GM19240 (cell line): ENCODE data around the gene MOV10.
A peak's percentile ranks its signal among the peaks of the same experiment; 100 is the strongest.
"Not testable (repeated sequence)": the region's sequence is repeated elsewhere in the genome, so short reads cannot be mapped to it uniquely, and the experiment has no call there.

Source experiments
- DNase-seq: peaks from one replicate; pipeline ENCODE4 v3.0.0; 2011; ENCODE audit warnings: low spot score; ENCODE audit not compliant: insufficient read length

MOV10 gene

GRCh38 chr1:112674440-112674985 lies at the start of gene MOV10:
MOV10 (plus strand) TSS chr1:112674659; CDS start chr1:112674913, 254 bp downstream.
- peak; percentile 35 for DNase-seq

- no peak for DNase-seq
Measured at GRCh38 chr1:112625696-112626095, 48.8 kb upstream of the MOV10 start.

GRCh38 chr1:112626193-112626592 lies 48.3 kb upstream of the MOV10 start:
- DNase-seq, result no peak

- no peak for DNase-seq
Measured at GRCh38 chr1:112626887-112627286, 47.6 kb upstream of the MOV10 start.

GRCh38 chr1:112628516-112628915 lies 45.9 kb upstream of the MOV10 start:
- no peak for DNase-seq

GRCh38 chr1:112629256-112629655 lies 45.2 kb upstream of the MOV10 start:
- DNase-seq, result no peak

GRCh38 chr1:112633628-112634027 lies 40.8 kb upstream of the MOV10 start:
- DNase-seq, result no peak

GRCh38 chr1:112634367-112634766 lies 40.1 kb upstream of the MOV10 start:
- DNase-seq, result no peak

- DNase-seq, result no peak
Measured at GRCh38 chr1:112636056-112636455, 38.4 kb upstream of the MOV10 start.

GRCh38 chr1:112636597-112637253 lies 37.7 kb upstream of the MOV10 start:
- no peak for DNase-seq

GRCh38 chr1:112637254-112638109 lies 37.0 kb upstream of the MOV10 start:
- no peak for DNase-seq

- no peak for DNase-seq
Measured at GRCh38 chr1:112638110-112638428, 36.4 kb upstream of the MOV10 start.

- DNase-seq, result not testable (repeated sequence)
Measured at GRCh38 chr1:112640437-112640836, 34.0 kb upstream of the MOV10 start.

- DNase-seq, result no peak
Measured at GRCh38 chr1:112643080-112643479, 31.4 kb upstream of the MOV10 start.

- DNase-seq, result no peak
Measured at GRCh38 chr1:112646225-112646624, 28.2 kb upstream of the MOV10 start.

- DNase-seq, result no peak
Measured at GRCh38 chr1:112651205-112651604, 23.3 kb upstream of the MOV10 start.

GRCh38 chr1:112665857-112666256 lies 8.6 kb upstream of the MOV10 start:
- DNase-seq, result no peak

GRCh38 chr1:112666946-112667345 lies 7.5 kb upstream of the MOV10 start:
- DNase-seq, result no peak

GRCh38 chr1:112672009-112672408 lies 2.5 kb upstream of the MOV10 start:
- no peak for DNase-seq

GRCh38 chr1:112672842-112673241 lies 1.6 kb upstream of the MOV10 start:
- DNase-seq, result no peak

GRCh38 chr1:112673592-112674439 lies 643 bp upstream of the MOV10 start:
- no peak for DNase-seq
